GM12892 (cell line): ENCODE data around the gene SDK2.
A peak's percentile ranks its signal among the peaks of the same experiment; 100 is the strongest.

Source experiments
- DNase-seq: peaks from one replicate; pipeline ENCODE4 v3.0.0; 2011; ENCODE audit not compliant: insufficient read length
- FAIRE-seq: peaks from 2 replicates; lab custom pipeline; 2011; peaks lifted over from hg19 to GRCh38; lab: Jason Lieb, UNC
- POLR2A ChIP-seq: IDR thresholded peaks from 2 replicates; pipeline ENCODE4 v1.6.1; 2011; ENCODE audit warnings: low read depth, low read length, control low read depth
- POLR2AphosphoS5 ChIP-seq: IDR thresholded peaks from 2 replicates; pipeline ENCODE4 v1.6.1; 2011; ENCODE audit warnings: low read depth, low read length, control low read depth
- TAF1 ChIP-seq: IDR thresholded peaks from 2 replicates; pipeline ENCODE4 v1.6.1; 2011; ENCODE audit warnings: low read depth, mild to moderate bottlenecking, control low read depth, low read length, borderline replicate concordance

The SDK2 gene

DNA sequence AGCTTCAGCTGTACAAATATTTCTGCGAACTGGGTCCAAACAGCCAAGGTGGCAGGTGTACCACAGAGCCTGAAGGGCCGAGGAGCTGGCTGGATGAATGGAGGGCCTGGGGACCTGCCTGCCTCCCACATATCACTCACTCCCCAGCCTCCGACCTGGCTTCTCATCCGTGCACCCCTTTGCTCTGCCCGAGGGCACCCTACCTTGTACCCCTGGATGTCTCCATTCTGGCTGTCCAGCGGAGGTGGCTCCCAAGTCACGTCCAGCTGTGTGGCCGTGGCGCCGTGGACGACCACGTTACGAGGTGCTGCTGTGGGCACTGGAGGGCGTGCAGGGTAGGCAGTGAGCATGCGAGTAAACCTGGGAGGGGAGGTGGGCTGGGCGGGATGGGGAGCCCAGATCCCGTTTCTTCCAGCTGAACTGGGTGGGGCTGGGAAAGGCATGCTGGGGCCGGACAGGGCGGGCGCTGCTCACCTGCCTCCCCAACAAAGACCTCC lies 265.2 kb downstream of the SDK2 start:
- FAIRE-seq (no peak), DNase-seq (no peak)
- TF ChIP-seq POLR2A (no peak), POLR2AphosphoS5 (no peak), TAF1 (no peak)

DNA sequence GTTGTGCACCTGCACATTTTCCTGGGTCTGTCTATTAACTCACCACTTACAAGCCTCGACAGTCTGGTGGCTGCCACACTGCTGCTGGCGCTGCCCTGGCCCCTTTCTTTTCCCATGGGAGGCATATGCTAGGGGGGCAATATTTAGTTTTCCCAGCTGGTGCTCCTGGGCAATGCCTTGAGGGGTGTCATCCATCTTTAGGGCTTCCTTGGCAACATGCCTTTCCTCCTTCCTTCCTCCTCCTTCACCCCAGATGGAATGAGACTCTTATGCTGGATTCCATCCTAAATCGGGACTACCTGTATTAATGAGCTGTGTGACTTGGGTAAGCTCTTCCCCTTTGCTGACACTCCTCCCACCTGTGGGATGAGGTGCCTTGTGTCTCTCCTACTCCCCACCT lies 267.6 kb downstream of the SDK2 start:
- no peak for FAIRE-seq
- TF ChIP-seq POLR2A: no peak
- TF ChIP-seq POLR2AphosphoS5: no peak
- TF ChIP-seq TAF1: no peak
- no peak for DNase-seq

DNA sequence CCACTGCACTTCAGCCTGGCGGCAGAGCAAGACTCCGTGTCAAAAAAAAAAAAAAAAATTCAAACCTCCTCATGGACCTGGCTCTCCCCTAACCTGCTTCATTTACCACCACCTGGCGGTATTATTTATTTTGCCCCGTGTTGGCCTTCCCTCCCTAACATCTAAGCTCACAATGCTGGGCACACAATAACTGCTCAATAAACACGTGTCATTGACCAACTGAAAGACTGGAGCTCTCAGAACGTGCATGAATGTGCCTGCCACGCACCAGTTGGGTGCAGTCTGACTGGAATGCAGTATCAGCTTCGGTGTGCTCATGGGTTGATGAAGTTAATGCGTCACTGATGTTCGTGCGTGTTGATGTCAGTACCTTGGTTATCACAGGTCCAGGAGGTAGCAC lies 268.1 kb downstream of the SDK2 start:
- FAIRE-seq: no peak

DNA sequence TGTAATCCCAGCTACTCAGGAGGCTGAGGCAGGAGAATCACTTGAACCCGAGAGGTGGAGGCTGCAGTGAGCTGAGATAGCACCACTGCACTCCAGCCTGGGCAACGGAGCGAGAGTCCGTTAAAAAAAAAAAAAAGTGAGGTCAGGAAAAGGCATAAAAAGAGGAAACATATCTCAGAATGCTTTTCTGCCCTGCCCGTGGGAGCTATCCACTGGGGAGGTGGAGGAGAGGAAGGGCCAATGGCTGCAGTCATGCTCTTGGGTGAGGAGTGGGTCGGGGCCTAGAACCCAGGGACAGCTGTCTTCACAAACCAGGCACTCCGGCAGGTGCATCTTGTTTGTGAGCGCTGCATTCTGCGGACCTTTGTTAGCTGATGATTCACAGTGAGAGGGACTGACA lies 272.4 kb downstream of the SDK2 start:
- DNase-seq (no peak), FAIRE-seq (no peak)

More for the DNA sequence above, 268.1 kb downstream of the SDK2 start:
- no peak for DNase-seq
- TF ChIP-seq POLR2A (no peak), POLR2AphosphoS5 (no peak), TAF1 (no peak)

DNA sequence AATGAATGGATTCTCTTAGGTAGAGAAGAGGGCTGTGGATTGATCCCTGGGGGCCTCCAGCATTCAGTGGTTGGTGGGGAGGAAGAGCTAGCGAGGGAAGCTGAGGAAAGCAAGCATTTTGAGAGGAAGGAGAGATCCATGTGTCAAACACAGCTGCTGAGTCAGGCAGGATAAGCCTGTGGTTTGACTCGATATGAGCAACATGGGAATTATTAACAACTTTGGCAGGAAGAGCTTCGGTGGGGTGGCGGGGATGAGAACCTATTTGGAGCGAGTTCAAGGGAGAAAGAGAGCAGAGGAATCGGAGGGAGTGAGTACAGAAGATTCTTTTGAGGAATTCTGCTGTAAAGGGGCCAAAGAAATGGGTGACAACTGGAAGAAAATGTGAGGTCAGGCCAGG lies 273.0 kb downstream of the SDK2 start:
- DNase-seq (no peak), FAIRE-seq (no peak)
- TF ChIP-seq TAF1 (no peak), POLR2A (no peak), POLR2AphosphoS5 (no peak)

More for the DNA sequence above, 272.4 kb downstream of the SDK2 start:
- TF ChIP-seq POLR2AphosphoS5 (no peak), TAF1 (no peak), POLR2A (no peak)

DNA sequence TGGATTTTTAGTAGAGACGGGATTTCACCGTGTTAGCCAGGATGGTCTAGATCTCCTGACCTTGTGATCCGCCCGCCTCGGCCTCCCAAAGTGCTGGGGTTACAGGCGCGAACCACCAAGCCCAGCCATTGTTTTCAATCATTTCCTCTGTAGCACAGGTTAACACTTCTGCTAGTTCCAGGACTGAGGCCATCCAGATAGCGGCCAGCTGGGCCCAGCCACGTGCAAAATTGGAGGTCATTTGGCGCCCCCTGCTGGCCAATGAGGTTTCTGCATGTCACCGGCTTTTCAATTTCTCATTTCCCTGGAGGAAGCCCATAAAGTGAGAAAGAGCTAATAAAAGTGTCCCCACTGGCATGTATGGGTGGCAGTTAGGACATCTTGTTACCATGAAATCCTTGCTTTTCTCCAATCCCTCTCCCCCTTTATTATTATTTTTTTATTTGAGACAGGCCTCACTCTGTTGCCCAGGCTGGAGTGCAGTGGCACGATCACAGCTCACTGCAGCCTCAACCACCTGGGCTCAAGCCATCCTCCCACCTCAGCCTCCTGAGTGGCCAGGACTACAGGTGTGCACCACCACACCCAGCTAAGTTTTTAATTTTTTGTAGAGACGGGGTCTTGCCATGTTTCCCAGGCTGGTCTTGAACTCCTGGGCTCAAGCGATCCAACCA lies 274.3 kb downstream of the SDK2 start:
- peak; percentile 65 for DNase-seq
- FAIRE-seq: peak; percentile 83

DNA sequence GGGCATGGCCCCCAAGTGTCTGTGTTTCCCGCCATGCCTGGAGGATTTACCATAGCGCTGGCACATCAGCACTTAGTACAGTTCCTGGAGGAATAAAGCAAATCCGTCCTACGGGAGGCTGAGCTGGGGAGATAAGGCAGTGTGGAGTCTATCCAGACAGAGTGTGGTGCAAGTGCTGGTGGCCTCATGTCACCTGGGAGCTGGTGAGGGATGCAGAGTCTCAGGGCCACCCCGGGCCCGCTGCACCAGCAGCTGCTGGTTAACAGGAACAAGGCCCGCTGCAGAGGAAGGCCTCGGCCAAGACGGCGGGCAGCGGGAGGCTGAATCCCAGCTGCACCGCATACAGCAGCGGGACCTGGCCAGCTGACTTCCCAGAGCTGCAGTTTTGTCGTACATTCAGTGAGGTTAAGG lies 275.1 kb downstream of the SDK2 start:
- no peak for TF ChIP-seq TAF1
- no peak for TF ChIP-seq POLR2AphosphoS5
- TF ChIP-seq POLR2A: no peak
- DNase-seq: no peak
- FAIRE-seq: no peak

DNA sequence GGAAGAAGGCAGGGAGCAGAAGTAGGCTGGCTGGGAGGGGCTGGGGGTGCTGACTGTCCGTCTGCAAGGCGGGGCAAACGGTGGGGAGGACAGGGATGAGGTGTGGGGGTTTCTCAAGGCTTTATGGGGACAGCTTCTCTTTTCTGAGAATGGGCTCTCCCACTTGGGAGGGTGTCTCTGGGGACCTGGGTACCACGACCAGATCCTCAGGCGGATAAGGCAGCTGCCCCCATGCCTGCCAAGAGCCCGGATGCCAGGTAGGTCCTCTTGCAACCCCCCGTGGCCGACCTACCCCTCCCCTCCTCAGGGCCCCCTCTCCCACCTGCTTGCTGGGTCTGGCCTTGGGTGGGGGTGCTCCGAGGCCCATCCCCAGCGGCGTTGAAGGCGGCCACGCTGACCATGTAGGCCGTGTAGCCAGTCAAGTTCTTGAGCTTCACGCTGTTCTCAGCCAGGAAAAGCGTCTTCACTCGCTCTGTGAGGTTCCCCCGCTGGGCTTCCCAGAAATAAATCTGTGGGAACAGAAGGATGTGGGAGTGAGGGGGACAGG lies 276.1 kb downstream of the SDK2 start:
- DNase-seq: no peak
- no peak for FAIRE-seq
- TF ChIP-seq TAF1: no peak

DNA sequence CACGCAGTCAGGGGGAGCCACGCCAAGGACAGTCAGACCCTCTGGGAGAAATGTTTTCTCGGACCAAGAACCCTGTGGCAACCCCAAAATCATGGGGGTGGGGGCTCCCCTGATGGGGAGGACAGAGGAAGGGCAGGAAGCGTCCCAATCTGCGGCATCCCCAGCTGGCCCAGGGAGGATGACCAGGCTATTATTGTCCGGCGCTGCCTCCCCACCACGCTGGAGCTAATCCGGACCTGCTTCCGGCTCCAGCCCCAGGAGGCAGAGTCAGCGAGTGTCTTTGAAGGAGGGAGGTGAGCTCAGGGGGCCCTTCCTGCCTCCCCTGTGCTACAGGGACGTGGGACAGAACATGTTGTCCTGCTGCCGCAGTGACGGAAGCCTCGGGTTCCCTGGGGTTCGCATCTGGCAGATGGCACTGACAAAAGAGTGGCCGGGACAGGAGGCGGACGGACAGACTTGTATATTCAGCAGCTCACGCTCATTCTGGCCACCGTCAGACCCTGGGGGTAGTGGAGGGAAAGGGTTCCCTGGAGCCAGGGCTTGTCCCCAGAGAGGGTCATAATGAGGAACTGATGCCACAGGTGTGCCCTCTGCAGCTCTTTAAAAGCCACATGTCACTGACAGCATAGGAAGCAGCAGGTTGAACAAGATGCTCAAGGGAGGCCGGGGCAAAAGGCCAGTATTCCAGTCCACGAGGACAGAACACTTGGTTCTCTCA lies 278.2 kb downstream of the SDK2 start:
- TF ChIP-seq POLR2A: no peak
- no peak for TF ChIP-seq TAF1
- FAIRE-seq: no peak
- DNase-seq: no peak

DNA sequence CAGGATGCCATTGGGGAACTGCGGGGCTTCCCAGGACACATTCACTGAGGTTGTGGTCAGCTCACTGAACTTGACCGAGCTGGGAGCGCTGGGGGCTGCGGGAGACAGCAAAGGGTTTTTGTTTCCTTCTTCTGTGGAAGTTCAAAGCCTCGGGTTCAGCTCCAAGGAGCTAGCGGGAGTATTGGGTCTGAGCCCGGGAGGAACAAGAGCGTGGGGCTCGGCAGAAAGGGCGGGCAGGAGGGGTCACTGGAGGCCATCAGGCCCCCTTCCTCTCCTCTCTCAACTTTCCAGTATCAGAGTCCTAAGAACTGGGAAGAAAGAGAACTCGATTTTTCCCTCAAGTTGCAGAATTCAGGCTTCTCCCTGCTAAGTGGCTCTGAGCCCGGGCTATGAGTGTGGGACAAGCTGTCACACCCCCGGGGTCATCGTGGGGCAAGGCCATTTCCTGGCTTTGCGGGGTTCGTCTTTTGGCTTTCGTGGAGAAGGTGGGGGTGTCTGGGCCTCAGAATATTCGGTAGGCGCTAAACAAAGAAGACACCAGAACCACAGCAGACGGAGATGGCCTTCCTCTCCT lies 278.9 kb downstream of the SDK2 start:
- no peak for TF ChIP-seq POLR2AphosphoS5
- no peak for TF ChIP-seq POLR2A
- no peak for TF ChIP-seq TAF1
- FAIRE-seq: no peak
- no peak for DNase-seq

DNA sequence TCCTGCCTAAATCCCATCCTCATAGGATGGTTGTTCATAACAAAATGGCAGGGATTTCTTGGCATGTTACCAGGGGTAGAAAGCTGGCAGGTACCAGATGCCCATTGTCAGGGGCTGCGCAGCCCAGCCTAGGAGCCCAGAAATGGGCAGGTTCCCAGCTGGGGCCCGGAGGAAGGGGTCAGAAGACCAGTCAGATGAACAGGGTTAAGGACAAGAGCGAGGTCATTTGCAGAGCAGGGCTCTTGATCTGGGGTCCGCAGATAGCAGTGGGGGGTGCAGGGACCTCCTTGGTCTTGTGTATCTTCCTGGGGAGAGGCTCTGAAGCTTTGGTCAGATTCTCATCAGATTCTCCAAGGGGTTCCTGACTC lies 280.1 kb downstream of the SDK2 start:
- DNase-seq (no peak), FAIRE-seq (no peak)
- TF ChIP-seq POLR2AphosphoS5: no peak
- no peak for TF ChIP-seq TAF1
- TF ChIP-seq POLR2A: no peak
